HT-29 (cell line): ENCODE results near the gene NPAS3. TPM values are rescaled to one million over a fixed set of nuclear protein-coding genes. Genes with fewer than 3 reads are reported as not detected.
"Not testable (repeated sequence)": the region's sequence is repeated elsewhere in the genome, so short reads cannot be mapped to it uniquely, and the experiment has no call there.

Experiments
- DNase-seq: peaks from one replicate; pipeline ENCODE4 v3.0.0-alpha.2; 2015; ENCODE audit warnings: low spot score
- total RNA-seq: library from RNA; depleted of rRNA; stranded (reverse); fragments of >200 nt; shearing (Covaris generic); gene quantifications from 2 replicates; pipeline ENCODE4 v1.2.3, GENCODE V29; 2014

Gene NPAS3
- total RNA-seq, 1 experiment from 2014 or later: not detected

GRCh38 chr14:33068626-33069025 is 129.9 kb downstream of the NPAS3 start:
- no peak for DNase-seq

- DNase-seq: no peak
Measured at GRCh38 chr14:33070475-33070874, 131.8 kb downstream of the NPAS3 start.

- DNase-seq: no peak
Measured at GRCh38 chr14:33073023-33073422, 134.3 kb downstream of the NPAS3 start.

- DNase-seq: no peak
Measured at GRCh38 chr14:33081259-33081658, 142.6 kb downstream of the NPAS3 start.

- no peak for DNase-seq
Measured at GRCh38 chr14:33085799-33086198, 147.1 kb downstream of the NPAS3 start.

- DNase-seq: not testable (repeated sequence)
Measured at GRCh38 chr14:33088274-33088673, 149.6 kb downstream of the NPAS3 start.

- DNase-seq: no peak
Measured at GRCh38 chr14:33098016-33098415, 159.3 kb downstream of the NPAS3 start.

- no peak for DNase-seq
Measured at GRCh38 chr14:33103489-33103888, 164.8 kb downstream of the NPAS3 start.

GRCh38 chr14:33103966-33104365 is 165.3 kb downstream of the NPAS3 start:
- no peak for DNase-seq

- no peak for DNase-seq
Measured at GRCh38 chr14:33110737-33111443, 172.2 kb downstream of the NPAS3 start.

GRCh38 chr14:33114331-33114730 is 175.7 kb downstream of the NPAS3 start:
- no peak for DNase-seq

GRCh38 chr14:33118668-33119067 is 180.0 kb downstream of the NPAS3 start:
- DNase-seq: no peak

GRCh38 chr14:33120341-33120740 is 181.7 kb downstream of the NPAS3 start:
- DNase-seq: no peak

- DNase-seq: no peak
Measured at GRCh38 chr14:33120966-33121365, 182.3 kb downstream of the NPAS3 start.

- DNase-seq: no peak
Measured at GRCh38 chr14:33123281-33123680, 184.6 kb downstream of the NPAS3 start.

- no peak for DNase-seq
Measured at GRCh38 chr14:33126433-33126832, 187.8 kb downstream of the NPAS3 start.

GRCh38 chr14:33127531-33127930 is 188.9 kb downstream of the NPAS3 start:
- DNase-seq: no peak

GRCh38 chr14:33131801-33132200 is 193.1 kb downstream of the NPAS3 start:
- DNase-seq: no peak

GRCh38 chr14:33134162-33134561 is 195.5 kb downstream of the NPAS3 start:
- no peak for DNase-seq

GRCh38 chr14:33134975-33135374 is 196.3 kb downstream of the NPAS3 start:
- DNase-seq: no peak

GRCh38 chr14:33150666-33151428 is 212.2 kb downstream of the NPAS3 start:
- DNase-seq: no peak

GRCh38 chr14:33163109-33163508 is 224.4 kb downstream of the NPAS3 start:
- no peak for DNase-seq

GRCh38 chr14:33163600-33163999 is 224.9 kb downstream of the NPAS3 start:
- no peak for DNase-seq
